GM23338 (cell line): ENCODE measurements around the gene TMEM179. TPM values are rescaled to one million over a fixed set of nuclear protein-coding genes. Genes with fewer than 3 reads are reported as not detected.

Experiments used
- ATAC-seq: fragments of 200-7000 bp; cut with Tn5 transposase; 3 replicates; pipeline ENCODE4 v1.9.1; 2020
- DNase-seq: peaks from one replicate; pipeline ENCODE4 v3.0.0-alpha.2; 2015; ENCODE audit warnings: low spot score
- H2AFZ ChIP-seq: fragments of 200-600 bp; sonication (generic); 2 replicates; pipeline ENCODE4 v1.8.0; 2016; ENCODE audit warnings: antibody characterized with exemption, mild to moderate bottlenecking, moderate library complexity
- H3F3A ChIP-seq: fragments of 200-600 bp; sonication (generic); replicated peaks from 2 replicates; pipeline ENCODE4 v1.8.0; 2017; ENCODE audit warnings: antibody characterized with exemption, mixed run types, low read depth
- H3K27ac ChIP-seq: fragments of 200-600 bp; sonication (generic); 2 replicates; pipeline ENCODE4 v1.6.1; 2016; ENCODE audit warnings: low read depth
- H3K27me3 ChIP-seq: fragments of 200-600 bp; sonication (generic); 2 replicates; pipeline ENCODE4 v1.8.0; 2016; ENCODE audit warnings: mild to moderate bottlenecking, mixed run types, moderate library complexity; ENCODE audit not compliant: insufficient read depth
- H3K36me3 ChIP-seq: fragments of 200-600 bp; sonication (generic); 2 replicates; pipeline ENCODE4 v1.8.0; 2016; ENCODE audit warnings: mild to moderate bottlenecking; ENCODE audit not compliant: insufficient read depth
- H3K4me1 ChIP-seq: fragments of 200-600 bp; sonication (generic); 2 replicates; pipeline ENCODE4 v1.8.0; 2016; ENCODE audit warnings: mild to moderate bottlenecking, moderate library complexity; ENCODE audit not compliant: insufficient read depth
- H3K4me2 ChIP-seq: fragments of 200-600 bp; sonication (generic); 2 replicates; pipeline ENCODE4 v1.7.1; 2017; ENCODE audit warnings: mixed run types
- H3K4me3 ChIP-seq: fragments of 200-600 bp; sonication (generic); 2 replicates; pipeline ENCODE4 v1.6.1; 2016; ENCODE audit warnings: mixed run types
- H3K79me2 ChIP-seq: fragments of 200-600 bp; sonication (generic); replicated peaks from 2 replicates; pipeline ENCODE4 v1.8.0; 2017; ENCODE audit warnings: mild to moderate bottlenecking; ENCODE audit not compliant: insufficient read depth
- H3K9me2 ChIP-seq: fragments of 200-600 bp; sonication (generic); 2 replicates; pipeline ENCODE4 v1.8.0; 2017; ENCODE audit not compliant: insufficient read depth
- H4K20me1 ChIP-seq: fragments of 200-600 bp; sonication (generic); replicated peaks from 2 replicates; pipeline ENCODE4 v1.8.0; 2017; ENCODE audit warnings: mild to moderate bottlenecking; ENCODE audit not compliant: insufficient read depth
- H3K27ac Mint-ChIP-seq: 2 replicates; pipeline ENCODE4 v1.8.0; 2020; ENCODE audit warnings: inconsistent platforms, mild to moderate bottlenecking, moderate library complexity, mixed read lengths
- H3K27me3 Mint-ChIP-seq: 3 replicates; pipeline ENCODE4 v1.8.0; 2022; ENCODE audit warnings: low read depth, mild to moderate bottlenecking, moderate library complexity, mixed read lengths, inconsistent platforms; ENCODE audit not compliant: insufficient read depth, poor library complexity
- H3K36me3 Mint-ChIP-seq: 3 replicates; pipeline ENCODE4 v1.8.0; 2021; ENCODE audit warnings: low read depth, mild to moderate bottlenecking, inconsistent platforms, moderate library complexity, mixed read lengths
- H3K4me1 Mint-ChIP-seq: 3 replicates; pipeline ENCODE4 v1.8.0; 2020; ENCODE audit warnings: mild to moderate bottlenecking, inconsistent platforms, mixed read lengths
- H3K4me3 Mint-ChIP-seq: 3 replicates; pipeline ENCODE4 v1.8.0; 2021; ENCODE audit warnings: moderate library complexity, mild to moderate bottlenecking, inconsistent platforms, mixed read lengths
- H3K9me3 Mint-ChIP-seq: 3 replicates; pipeline ENCODE4 v1.8.0; 2020; ENCODE audit warnings: moderate library complexity, mild to moderate bottlenecking, inconsistent platforms, mixed read lengths
- CREB1 ChIP-seq: fragments of 250-450 bp; sonication (Bioruptor Pico); IDR thresholded peaks from 2 replicates; pipeline ENCODE4 v1.5.0; 2020; ENCODE audit warnings: low read depth, mild to moderate bottlenecking, moderate library complexity
- EZH2 ChIP-seq: fragments of 200-600 bp; sonication (generic); IDR thresholded peaks from one replicate; pipeline ENCODE4 v1.8.0; 2017; ENCODE audit warnings: antibody characterized with exemption, mild to moderate bottlenecking, low read depth; ENCODE audit not compliant: unreplicated experiment
- EZH2phosphoT487 ChIP-seq: fragments of 200-600 bp; sonication (generic); IDR thresholded peaks from one replicate; pipeline ENCODE4 v1.8.1; 2018; ENCODE audit warnings: antibody characterized with exemption; ENCODE audit not compliant: unreplicated experiment
- JUNB ChIP-seq: IDR thresholded peaks from one replicate; pipeline ENCODE4 v1.6.1; 2016; ENCODE audit warnings: antibody characterized with exemption; ENCODE audit not compliant: unreplicated experiment
- NANOG ChIP-seq: IDR thresholded peaks from 2 replicates; pipeline ENCODE4 v1.6.1; 2016; ENCODE audit warnings: antibody characterized with exemption, borderline replicate concordance
- POLR2AphosphoS5 ChIP-seq: IDR thresholded peaks from 2 replicates; pipeline ENCODE4 v1.6.1; 2016; ENCODE audit warnings: antibody characterized with exemption, low read depth
- STAT1 ChIP-seq: IDR thresholded peaks from one replicate; pipeline ENCODE4 v1.6.1; 2016; ENCODE audit warnings: antibody characterized with exemption; ENCODE audit not compliant: unreplicated experiment
- ZNF114 ChIP-seq: fragments of 250-450 bp; sonication (Bioruptor Pico); IDR thresholded peaks from 2 replicates; pipeline ENCODE4 v1.5.0; 2020; ENCODE audit warnings: mild to moderate bottlenecking, moderate library complexity
- ZNF331 ChIP-seq: fragments of 250-450 bp; sonication (Bioruptor Pico); IDR thresholded peaks from 2 replicates; pipeline ENCODE4 v1.5.0; 2020; ENCODE audit warnings: low read depth, mild to moderate bottlenecking, moderate library complexity
- polyA plus RNA-seq: library from polyadenylated mRNA; unstranded; fragments of >200 nt; fragmentation: Nextera tagmentation; extraction: Ambion mirVana; gene quantifications from 2 replicates; pipeline ENCODE4 v1.2.1, GENCODE V29; 2016
- total RNA-seq: library from RNA; depleted of rRNA; stranded (reverse); fragments of >200 nt; shearing (Covaris generic); gene quantifications from 2 replicates; pipeline ENCODE4 v1.2.3, GENCODE V29; 2014
- TF ChIP-seq, protein P1 (sequence below): IDR thresholded peaks from 2 replicates; pipeline ENCODE4 v1.6.1; 2016; ENCODE audit warnings: antibody characterized with exemption
- TF ChIP-seq, protein P2 (sequence below): IDR thresholded peaks from one replicate; pipeline ENCODE4 v1.6.1; 2018; ENCODE audit warnings: antibody characterized with exemption; ENCODE audit not compliant: unreplicated experiment
- TF ChIP-seq, protein P3 (sequence below): fragments of 250-450 bp; sonication (Bioruptor Pico); IDR thresholded peaks from 2 replicates; pipeline ENCODE4 v1.5.0; 2020; ENCODE audit warnings: mild to moderate bottlenecking, moderate library complexity

TMEM179 gene
- total and polyA plus RNA-seq, 2 experiments from 2014 or later = 1.0 to 4.8 TPM

DNA sequence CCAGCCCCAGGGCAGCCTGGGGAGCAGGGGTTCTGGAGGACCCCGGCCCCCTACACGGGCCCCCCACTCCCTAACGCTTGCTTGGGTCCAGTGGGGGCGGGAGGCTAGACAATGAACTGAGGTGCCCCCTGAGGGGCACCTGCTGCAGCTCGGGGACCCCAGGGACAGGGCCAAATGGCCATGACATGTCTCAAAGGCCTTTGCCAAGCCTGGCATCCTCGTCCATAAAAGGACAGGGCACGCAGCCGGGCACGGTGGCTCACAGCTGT is 36.7 kb downstream of the TMEM179 start (continued):
- TF ChIP-seq, protein P1, sequence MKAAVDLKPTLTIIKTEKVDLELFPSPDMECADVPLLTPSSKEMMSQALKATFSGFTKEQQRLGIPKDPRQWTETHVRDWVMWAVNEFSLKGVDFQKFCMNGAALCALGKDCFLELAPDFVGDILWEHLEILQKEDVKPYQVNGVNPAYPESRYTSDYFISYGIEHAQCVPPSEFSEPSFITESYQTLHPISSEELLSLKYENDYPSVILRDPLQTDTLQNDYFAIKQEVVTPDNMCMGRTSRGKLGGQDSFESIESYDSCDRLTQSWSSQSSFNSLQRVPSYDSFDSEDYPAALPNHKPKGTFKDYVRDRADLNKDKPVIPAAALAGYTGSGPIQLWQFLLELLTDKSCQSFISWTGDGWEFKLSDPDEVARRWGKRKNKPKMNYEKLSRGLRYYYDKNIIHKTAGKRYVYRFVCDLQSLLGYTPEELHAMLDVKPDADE = no peak
- TF ChIP-seq JUNB = no peak
- TF ChIP-seq POLR2AphosphoS5 = no peak
- no peak for TF ChIP-seq STAT1
- no peak for TF ChIP-seq NANOG
- TF ChIP-seq, protein P2, sequence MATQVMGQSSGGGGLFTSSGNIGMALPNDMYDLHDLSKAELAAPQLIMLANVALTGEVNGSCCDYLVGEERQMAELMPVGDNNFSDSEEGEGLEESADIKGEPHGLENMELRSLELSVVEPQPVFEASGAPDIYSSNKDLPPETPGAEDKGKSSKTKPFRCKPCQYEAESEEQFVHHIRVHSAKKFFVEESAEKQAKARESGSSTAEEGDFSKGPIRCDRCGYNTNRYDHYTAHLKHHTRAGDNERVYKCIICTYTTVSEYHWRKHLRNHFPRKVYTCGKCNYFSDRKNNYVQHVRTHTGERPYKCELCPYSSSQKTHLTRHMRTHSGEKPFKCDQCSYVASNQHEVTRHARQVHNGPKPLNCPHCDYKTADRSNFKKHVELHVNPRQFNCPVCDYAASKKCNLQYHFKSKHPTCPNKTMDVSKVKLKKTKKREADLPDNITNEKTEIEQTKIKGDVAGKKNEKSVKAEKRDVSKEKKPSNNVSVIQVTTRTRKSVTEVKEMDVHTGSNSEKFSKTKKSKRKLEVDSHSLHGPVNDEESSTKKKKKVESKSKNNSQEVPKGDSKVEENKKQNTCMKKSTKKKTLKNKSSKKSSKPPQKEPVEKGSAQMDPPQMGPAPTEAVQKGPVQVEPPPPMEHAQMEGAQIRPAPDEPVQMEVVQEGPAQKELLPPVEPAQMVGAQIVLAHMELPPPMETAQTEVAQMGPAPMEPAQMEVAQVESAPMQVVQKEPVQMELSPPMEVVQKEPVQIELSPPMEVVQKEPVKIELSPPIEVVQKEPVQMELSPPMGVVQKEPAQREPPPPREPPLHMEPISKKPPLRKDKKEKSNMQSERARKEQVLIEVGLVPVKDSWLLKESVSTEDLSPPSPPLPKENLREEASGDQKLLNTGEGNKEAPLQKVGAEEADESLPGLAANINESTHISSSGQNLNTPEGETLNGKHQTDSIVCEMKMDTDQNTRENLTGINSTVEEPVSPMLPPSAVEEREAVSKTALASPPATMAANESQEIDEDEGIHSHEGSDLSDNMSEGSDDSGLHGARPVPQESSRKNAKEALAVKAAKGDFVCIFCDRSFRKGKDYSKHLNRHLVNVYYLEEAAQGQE = no peak
- TF ChIP-seq ZNF114 (CRISPR knock-in tag) = no peak

DNA sequence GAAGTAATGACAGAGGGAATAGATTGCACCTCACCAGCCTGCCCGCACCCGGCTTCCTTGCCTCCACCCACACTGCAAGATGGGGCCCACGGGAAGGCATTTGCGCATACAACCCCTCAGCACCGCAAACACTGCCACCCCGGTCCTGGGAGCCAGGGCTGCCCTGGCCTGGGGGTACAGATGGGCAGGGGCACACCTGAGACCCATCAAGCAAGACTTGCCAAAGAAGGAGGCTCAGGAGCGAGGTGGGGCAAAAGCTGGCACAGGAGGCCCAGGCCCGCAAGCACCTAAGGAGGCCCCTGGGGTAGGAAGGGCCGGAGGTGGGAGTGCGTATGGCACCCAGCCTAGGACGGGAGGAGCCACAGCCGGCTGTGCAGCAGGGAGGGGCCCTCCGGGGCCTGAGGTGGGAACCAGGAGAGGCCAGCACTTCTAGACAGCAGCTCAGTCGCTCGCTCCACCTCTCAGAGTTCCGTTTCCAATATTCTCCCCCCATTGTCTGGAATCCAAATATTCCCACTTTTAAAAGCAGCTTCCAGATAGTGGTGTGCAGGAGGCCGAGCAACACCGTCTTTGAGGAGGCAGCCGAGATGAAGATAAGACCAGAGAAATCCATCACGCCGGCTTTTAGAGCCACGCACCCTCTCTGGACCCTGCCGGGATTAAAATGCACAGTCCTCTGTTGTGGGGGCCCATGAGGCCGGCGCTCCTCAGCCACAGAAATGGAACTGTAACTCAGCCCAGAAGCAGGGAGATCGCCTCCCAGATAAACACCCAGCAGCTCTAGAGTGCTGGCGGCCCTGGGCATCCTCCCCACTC is 37.2 kb downstream of the TMEM179 start:
- Histone ChIP-seq H3K9me2 (no peaks in the 10 kb centered on the region), H2AFZ (no peak overlapping the region), H3K36me3 (no peaks in the 10 kb centered on the region), H3K79me2 (no peaks in the 10 kb centered on the region), H3K27ac (no peak overlapping the region), H3F3A (no peaks in the 10 kb centered on the region), H3K4me1 (no peaks in the 10 kb centered on the region), H3K4me2 (no peak overlapping the region), H3K4me3 (no peak overlapping the region), H3K27me3 (no peaks in the 10 kb centered on the region), H4K20me1 (no peaks in the 10 kb centered on the region)
- TF ChIP-seq ZNF331 (CRISPR knock-in tag) = no peak
- no peak for TF ChIP-seq JUNB
- TF ChIP-seq CREB1 = no peak
- no peak for TF ChIP-seq EZH2phosphoT487
- no peak for TF ChIP-seq POLR2AphosphoS5
- TF ChIP-seq, protein P3, sequence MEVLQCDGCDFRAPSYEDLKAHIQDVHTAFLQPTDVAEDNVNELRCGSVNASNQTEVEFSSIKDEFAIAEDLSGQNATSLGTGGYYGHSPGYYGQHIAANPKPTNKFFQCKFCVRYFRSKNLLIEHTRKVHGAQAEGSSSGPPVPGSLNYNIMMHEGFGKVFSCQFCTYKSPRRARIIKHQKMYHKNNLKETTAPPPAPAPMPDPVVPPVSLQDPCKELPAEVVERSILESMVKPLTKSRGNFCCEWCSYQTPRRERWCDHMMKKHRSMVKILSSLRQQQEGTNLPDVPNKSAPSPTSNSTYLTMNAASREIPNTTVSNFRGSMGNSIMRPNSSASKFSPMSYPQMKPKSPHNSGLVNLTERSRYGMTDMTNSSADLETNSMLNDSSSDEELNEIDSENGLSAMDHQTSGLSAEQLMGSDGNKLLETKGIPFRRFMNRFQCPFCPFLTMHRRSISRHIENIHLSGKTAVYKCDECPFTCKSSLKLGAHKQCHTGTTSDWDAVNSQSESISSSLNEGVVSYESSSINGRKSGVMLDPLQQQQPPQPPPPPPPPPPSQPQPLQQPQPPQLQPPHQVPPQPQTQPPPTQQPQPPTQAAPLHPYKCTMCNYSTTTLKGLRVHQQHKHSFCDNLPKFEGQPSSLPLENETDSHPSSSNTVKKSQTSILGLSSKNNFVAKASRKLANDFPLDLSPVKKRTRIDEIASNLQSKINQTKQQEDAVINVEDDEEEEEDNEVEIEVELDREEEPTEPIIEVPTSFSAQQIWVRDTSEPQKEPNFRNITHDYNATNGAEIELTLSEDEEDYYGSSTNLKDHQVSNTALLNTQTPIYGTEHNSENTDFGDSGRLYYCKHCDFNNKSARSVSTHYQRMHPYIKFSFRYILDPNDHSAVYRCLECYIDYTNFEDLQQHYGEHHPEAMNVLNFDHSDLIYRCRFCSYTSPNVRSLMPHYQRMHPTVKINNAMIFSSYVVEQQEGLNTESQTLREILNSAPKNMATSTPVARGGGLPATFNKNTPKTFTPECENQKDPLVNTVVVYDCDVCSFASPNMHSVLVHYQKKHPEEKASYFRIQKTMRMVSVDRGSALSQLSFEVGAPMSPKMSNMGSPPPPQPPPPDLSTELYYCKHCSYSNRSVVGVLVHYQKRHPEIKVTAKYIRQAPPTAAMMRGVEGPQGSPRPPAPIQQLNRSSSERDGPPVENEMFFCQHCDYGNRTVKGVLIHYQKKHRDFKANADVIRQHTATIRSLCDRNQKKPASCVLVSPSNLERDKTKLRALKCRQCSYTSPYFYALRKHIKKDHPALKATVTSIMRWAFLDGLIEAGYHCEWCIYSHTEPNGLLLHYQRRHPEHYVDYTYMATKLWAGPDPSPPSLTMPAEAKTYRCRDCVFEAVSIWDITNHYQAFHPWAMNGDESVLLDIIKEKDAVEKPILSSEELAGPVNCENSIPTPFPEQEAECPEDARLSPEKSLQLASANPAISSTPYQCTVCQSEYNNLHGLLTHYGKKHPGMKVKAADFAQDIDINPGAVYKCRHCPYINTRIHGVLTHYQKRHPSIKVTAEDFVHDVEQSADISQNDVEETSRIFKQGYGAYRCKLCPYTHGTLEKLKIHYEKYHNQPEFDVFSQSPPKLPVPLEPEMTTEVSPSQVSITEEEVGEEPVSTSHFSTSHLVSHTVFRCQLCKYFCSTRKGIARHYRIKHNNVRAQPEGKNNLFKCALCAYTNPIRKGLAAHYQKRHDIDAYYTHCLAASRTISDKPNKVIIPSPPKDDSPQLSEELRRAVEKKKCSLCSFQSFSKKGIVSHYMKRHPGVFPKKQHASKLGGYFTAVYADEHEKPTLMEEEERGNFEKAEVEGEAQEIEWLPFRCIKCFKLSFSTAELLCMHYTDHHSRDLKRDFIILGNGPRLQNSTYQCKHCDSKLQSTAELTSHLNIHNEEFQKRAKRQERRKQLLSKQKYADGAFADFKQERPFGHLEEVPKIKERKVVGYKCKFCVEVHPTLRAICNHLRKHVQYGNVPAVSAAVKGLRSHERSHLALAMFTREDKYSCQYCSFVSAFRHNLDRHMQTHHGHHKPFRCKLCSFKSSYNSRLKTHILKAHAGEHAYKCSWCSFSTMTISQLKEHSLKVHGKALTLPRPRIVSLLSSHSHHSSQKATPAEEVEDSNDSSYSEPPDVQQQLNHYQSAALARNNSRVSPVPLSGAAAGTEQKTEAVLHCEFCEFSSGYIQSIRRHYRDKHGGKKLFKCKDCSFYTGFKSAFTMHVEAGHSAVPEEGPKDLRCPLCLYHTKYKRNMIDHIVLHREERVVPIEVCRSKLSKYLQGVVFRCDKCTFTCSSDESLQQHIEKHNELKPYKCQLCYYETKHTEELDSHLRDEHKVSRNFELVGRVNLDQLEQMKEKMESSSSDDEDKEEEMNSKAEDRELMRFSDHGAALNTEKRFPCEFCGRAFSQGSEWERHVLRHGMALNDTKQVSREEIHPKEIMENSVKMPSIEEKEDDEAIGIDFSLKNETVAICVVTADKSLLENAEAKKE (CRISPR knock-in tag) = no peak
- no peak for TF ChIP-seq EZH2
- no peak for TF ChIP-seq NANOG
- Mint-ChIP-seq H3K4me1 (peaks cover 6% of the 10 kb centered on the region; the same call in 2 of the 3 replicates), H3K27ac (no peak overlapping the region), H3K27me3 (peaks cover 7% of the 10 kb centered on the region), H3K4me3 (no peak overlapping the region), H3K36me3 (no peaks in the 10 kb centered on the region), H3K9me3 (no peaks in the 10 kb centered on the region)
- ATAC-seq = no peak
- no peak for DNase-seq
